HG02840 (cell line): ENCODE results near the gene TRIP13.
"Not testable (repeated sequence)": the region's sequence is repeated elsewhere in the genome, so short reads cannot be mapped to it uniquely, and the experiment has no call there.

Experiments
- ATAC-seq: cut with Tn5 transposase; IDR thresholded peaks from one replicate; pipeline ENCODE4 v1.9.1; 2021; ENCODE audit warnings: mild to moderate bottlenecking, moderate library complexity, moderate number of reproducible peaks; ENCODE audit not compliant: unreplicated experiment, low FRiP score

Gene TRIP13

GRCh38 chr5:933951-934350 lies 41.3 kb downstream of the TRIP13 start:
- ATAC-seq: not testable (repeated sequence)

- not testable (repeated sequence) for ATAC-seq
These were observed 41.8 kb downstream of the TRIP13 start for GRCh38 chr5:934381-934967.

- no peak for ATAC-seq
These were observed 42.9 kb downstream of the TRIP13 start for GRCh38 chr5:935510-936084.

GRCh38 chr5:936149-937144 lies 43.8 kb downstream of the TRIP13 start:
- ATAC-seq: no peak

- no peak for ATAC-seq
These were observed 44.7 kb downstream of the TRIP13 start for GRCh38 chr5:937151-937924.

GRCh38 chr5:939368-939767 lies 46.7 kb downstream of the TRIP13 start:
- no peak for ATAC-seq

- not testable (repeated sequence) for ATAC-seq
These were observed 48.1 kb downstream of the TRIP13 start for GRCh38 chr5:940741-941140.

- no peak for ATAC-seq
These were observed 50.7 kb downstream of the TRIP13 start for GRCh38 chr5:943201-943917.

GRCh38 chr5:943918-944620 lies 51.4 kb downstream of the TRIP13 start:
- ATAC-seq: no peak

GRCh38 chr5:944621-944927 lies 51.9 kb downstream of the TRIP13 start:
- ATAC-seq: no peak

GRCh38 chr5:944992-945685 lies 52.5 kb downstream of the TRIP13 start:
- ATAC-seq: no peak

- no peak for ATAC-seq
These were observed 53.2 kb downstream of the TRIP13 start for GRCh38 chr5:945691-946551.

GRCh38 chr5:946720-947625 lies 54.3 kb downstream of the TRIP13 start:
- ATAC-seq: no peak

GRCh38 chr5:947626-948471 lies 55.2 kb downstream of the TRIP13 start:
- no peak for ATAC-seq

- no peak for ATAC-seq
These were observed 56.0 kb downstream of the TRIP13 start for GRCh38 chr5:948472-949274.

GRCh38 chr5:949275-949543 lies 56.5 kb downstream of the TRIP13 start:
- ATAC-seq: no peak
